Neural cell (in vitro differentiated cells): ENCODE data around the gene FAM118A.

Experiments used
- CTCF ChIP-seq: fragments of 450-650 bp; IDR thresholded peaks from 2 replicates; pipeline ENCODE4 v1.5.1; 2014; ENCODE audit warnings: antibody characterized with exemption, mild to moderate bottlenecking, moderate library complexity; ENCODE audit not compliant: poor library complexity, severe bottlenecking
- EP300 ChIP-seq: fragments of 450-650 bp; conservative IDR thresholded peaks from 2 replicates; pipeline ENCODE4 v1.6.1; 2014; ENCODE audit warnings: antibody characterized with exemption, mild to moderate bottlenecking, moderate library complexity; ENCODE audit not compliant: poor library complexity, severe bottlenecking
- EZH2 ChIP-seq: fragments of 200-600, 300-800 bp; shearing (Covaris generic), sonication (generic); IDR thresholded peaks from 2 replicates; pipeline ENCODE4 v1.6.1; 2014; ENCODE audit warnings: antibody characterized with exemption, low read length, borderline replicate concordance, mild to moderate bottlenecking; ENCODE audit not compliant: insufficient read depth, poor library complexity, severe bottlenecking
- MXI1 ChIP-seq: fragments of 450-650 bp; conservative IDR thresholded peaks from 2 replicates; pipeline ENCODE4 v1.6.1; 2014; ENCODE audit warnings: antibody characterized with exemption, mild to moderate bottlenecking; ENCODE audit not compliant: poor library complexity, severe bottlenecking
- POLR2AphosphoS5 ChIP-seq: IDR thresholded peaks from 2 replicates; pipeline ENCODE4 v1.6.1; 2012
- RAD21 ChIP-seq: fragments of 450-650 bp; conservative IDR thresholded peaks from 2 replicates; pipeline ENCODE4 v1.6.1; 2014; ENCODE audit warnings: antibody characterized with exemption, mild to moderate bottlenecking, moderate library complexity
- REST ChIP-seq: IDR thresholded peaks from 2 replicates; pipeline ENCODE4 v1.6.1; 2012; ENCODE audit warnings: borderline replicate concordance
- SMC3 ChIP-seq: fragments of 450-650 bp; conservative IDR thresholded peaks from 2 replicates; pipeline ENCODE4 v1.6.1; 2014; ENCODE audit warnings: antibody characterized with exemption, mild to moderate bottlenecking, moderate library complexity; ENCODE audit not compliant: poor library complexity
- TAF1 ChIP-seq: IDR thresholded peaks from 2 replicates; pipeline ENCODE4 v1.6.1; 2012; ENCODE audit warnings: low read depth

- no peak for TF ChIP-seq REST
- no peak for TF ChIP-seq SMC3
- no peak for TF ChIP-seq CTCF
- TF ChIP-seq EP300 = no peak
- TF ChIP-seq RAD21 = no peak
- TF ChIP-seq EZH2 = no peak
- TF ChIP-seq POLR2AphosphoS5 = no peak
- no peak for TF ChIP-seq TAF1
- no peak for TF ChIP-seq MXI1
Observed at GRCh38 chr22:45329530-45329936, 19.8 kb downstream of the FAM118A start.
